GM21360 (cell line): ENCODE data around the gene PPIG.
"Not testable (repeated sequence)": the region's sequence is repeated elsewhere in the genome, so short reads cannot be mapped to it uniquely, and the experiment has no call there.

Source experiments
- ATAC-seq: cut with Tn5 transposase; IDR thresholded peaks from one replicate; pipeline ENCODE4 v1.9.1; 2021; ENCODE audit warnings: mild to moderate bottlenecking, moderate library complexity; ENCODE audit not compliant: unreplicated experiment

The PPIG gene

DNA sequence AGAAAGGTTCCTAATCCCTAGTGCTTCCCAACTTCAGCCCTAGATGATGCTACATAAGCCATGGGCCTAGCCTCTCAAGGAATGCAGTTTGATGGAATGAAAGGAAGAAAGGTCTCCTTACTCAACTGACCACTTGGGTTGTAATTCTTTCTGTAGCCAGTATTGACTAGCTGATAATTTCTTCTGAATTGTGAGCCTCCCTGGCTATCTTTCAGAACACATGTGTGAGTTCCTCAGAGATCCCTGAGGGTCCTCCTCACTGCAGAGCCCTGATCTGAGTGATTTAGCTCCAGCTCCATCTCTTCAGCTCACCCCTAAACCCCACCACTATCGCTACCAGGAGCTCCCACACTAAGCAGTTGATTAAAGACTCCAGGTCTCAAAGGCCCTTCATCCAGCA is 78.6 kb downstream of the PPIG start:
- no peak for ATAC-seq

DNA sequence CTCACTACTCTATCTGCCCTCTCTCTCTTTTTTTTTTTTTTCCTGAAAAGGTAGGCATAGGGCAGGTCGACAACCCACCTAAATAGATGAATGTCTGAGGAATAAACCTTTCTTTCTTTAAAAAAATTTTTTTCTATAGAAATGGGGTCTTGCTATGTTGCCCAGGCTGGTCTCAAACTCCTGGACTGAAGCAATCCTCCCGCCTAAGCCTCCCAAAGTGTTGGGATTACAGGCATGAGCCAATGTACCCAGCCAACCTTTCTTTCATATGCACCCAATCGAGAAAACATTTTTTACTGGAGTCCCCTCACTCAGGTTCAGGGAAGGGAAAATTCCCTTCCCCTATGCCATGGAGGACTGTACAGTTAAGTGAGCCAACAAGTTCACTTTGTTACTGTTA is 79.1 kb downstream of the PPIG start:
- no peak for ATAC-seq

DNA sequence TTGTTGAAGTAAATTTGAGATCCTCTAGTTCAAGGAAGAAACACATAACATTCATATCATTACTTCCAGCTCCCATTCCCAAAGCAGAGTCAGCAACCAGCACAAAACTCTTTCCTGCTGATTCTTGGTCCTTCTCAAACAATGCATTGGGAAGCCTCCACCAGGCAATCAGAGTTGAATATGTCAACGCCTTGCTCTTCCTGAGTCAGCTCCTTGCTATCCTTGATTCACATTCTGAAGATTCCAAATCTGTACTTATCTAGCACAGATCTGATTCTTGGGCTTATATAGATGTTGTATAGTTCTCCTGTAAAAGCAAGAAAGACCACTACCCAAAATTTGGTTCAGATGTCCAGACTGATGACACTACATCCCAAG is 80.4 kb downstream of the PPIG start:
- ATAC-seq, result no peak

- ATAC-seq, result no peak
These were observed 81.1 kb downstream of the PPIG start for GRCh38 chr2:169664978-169665930.

GRCh38 chr2:169667583-169667982 is 83.4 kb downstream of the PPIG start:
- ATAC-seq, result no peak

- ATAC-seq, result no peak
These were observed 86.1 kb downstream of the PPIG start for GRCh38 chr2:169670215-169670651.

DNA sequence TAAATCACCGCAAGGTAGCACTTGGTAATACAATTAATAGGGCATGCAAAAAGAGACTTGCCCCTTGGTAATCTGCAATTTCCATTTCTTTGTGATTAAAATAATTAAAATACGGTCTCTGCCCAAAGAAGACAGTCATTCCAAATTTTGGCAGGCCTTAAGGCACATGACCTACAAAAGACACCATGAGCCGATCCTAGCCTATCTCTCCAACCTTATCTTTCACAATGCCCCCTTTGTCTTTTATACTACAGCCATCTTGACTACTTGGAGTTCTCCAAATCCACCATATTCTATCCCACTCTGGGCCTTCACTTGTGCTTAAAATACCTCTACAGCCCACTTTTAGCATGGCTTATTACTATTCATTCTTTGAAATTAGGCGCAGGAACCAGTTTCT is 86.8 kb downstream of the PPIG start:
- ATAC-seq, result no peak

DNA sequence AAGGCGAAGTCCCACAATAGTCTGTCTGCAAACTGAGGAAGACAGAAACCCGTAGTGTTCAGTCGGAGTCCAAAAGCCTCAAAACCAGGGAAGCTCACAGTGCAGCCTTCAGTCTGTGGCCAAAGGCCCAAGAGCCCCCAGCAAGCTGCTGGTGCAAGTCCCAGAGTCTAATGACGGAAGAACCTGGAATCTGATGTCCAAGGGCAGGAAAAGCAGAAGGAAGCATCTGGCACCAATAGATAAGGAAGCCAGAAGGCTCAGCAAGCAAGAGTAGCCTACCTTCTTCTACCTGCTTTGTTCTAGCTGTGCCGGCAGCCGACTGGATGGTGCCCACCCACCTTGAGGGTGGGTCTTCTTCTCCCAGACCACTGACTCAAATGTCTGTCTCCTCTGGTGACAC is 88.3 kb downstream of the PPIG start:
- ATAC-seq, result no peak

DNA sequence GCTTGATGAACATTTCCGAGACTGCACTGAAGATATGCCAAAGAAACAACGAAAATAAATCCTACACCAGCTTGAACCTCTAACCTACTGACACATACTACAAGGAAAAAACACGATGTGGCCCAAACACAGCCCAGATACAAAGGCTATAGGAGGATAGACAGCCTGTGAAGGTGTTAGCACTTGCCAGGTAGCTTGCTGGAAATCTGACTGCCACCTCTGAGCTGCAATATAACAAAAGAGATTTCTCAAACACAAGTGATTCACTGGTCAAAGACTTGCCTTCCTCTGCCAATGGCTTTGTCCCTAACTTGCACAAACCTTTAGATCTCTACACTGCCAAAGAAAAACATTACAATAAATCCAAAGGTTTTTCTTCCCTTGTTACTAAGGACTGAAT is 89.0 kb downstream of the PPIG start:
- ATAC-seq, result no peak

DNA sequence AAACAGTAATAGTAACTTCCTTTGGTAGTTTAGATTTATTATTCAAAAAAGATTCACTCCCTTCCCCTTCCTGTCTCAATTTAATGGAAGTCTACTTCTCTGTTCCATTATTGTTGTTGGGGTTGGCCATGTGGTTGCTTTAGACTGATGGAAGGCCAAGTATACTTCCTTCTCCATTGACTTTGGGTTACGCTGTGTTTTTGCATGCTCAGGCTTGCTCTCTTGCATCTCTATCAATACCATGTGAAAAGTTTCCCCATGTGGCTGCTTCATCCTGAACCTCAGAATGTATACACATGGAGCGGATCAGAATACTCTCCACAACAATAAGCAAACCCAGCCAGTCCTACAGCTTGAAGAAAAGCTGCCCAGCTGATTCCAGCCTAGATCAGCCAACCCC is 89.8 kb downstream of the PPIG start:
- ATAC-seq, result no peak

DNA sequence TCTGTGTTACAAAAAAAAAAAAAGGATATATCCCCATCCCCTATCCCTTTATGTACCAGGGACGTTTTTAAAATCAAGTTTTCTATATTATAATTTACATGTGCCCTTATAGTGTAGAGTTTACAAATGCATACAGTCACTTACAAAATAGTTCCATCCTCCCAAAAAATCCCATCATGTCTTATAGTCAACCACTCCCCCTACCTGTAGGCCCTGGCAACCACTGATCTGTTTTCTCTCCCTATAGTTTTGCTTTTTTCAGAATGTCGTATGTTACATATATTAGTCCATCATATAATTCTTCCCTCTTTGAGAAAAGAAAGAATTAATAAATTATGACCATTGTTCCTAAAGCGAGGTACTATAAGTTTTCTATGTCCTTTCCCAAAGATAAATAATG is 92.2 kb downstream of the PPIG start:
- ATAC-seq, result no peak

GRCh38 chr2:169676850-169677249 is 92.7 kb downstream of the PPIG start:
- ATAC-seq, result no peak

DNA sequence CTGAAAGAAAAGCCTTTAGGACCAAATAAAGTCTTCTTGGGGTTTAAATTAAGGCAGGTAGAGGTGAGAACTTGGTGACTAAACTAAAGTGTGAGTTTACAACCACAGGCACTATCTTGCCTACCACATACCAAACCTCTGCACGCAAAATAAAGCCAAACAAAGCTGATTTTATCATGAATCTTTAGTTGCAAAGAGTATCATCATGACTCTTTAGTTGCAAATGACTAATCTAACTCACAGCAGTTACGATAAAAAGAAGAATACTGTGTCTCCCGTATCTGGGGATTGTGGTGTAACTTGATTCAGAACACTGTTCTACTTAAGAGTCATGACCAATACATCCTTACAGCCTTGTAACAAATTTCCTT is 98.9 kb downstream of the PPIG start:
- no peak for ATAC-seq

- ATAC-seq, result no peak
These were observed 99.4 kb downstream of the PPIG start for GRCh38 chr2:169683425-169684134.

GRCh38 chr2:169684135-169684565 is 100.0 kb downstream of the PPIG start:
- ATAC-seq, result no peak

GRCh38 chr2:169684712-169685111 is 100.6 kb downstream of the PPIG start:
- not testable (repeated sequence) for ATAC-seq

DNA sequence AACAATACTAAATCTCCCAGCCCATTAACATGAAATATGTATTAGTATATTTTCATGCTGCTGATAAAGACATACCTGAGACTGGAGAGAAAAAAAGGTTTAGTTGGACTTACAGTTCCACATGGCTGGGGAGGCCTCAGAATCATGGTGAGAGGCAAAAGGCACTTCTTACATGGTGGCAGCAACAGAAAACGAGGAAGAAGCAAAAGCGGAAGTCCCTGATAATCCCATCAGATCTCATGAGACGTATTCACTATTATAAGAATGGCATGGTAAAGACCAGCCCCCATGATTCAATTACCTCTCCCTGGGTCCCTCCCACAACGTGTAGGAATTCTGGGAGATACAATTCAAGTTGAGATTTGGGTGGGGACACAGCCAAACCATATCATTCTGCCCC is 102.7 kb downstream of the PPIG start:
- ATAC-seq, result not testable (repeated sequence)

DNA sequence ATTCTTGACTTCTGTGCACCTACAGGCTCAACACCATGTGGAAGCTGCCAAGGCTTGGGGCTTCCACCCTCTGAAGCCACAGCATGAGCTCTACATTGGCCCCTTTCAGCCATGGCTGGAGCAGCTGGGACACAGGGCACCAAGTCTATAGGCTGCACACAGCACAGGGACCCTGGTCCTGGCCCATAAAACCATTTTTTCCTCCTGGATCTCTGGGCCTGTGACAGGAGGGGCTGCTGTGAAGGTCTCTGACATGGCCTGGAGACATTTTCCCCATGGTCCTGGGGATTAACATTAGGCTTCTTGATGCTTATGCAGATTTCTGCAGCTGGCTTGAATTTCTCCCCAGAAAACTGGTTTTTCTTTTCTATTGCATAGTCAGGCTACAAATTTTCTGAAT is 103.8 kb downstream of the PPIG start:
- ATAC-seq, result not testable (repeated sequence)

DNA sequence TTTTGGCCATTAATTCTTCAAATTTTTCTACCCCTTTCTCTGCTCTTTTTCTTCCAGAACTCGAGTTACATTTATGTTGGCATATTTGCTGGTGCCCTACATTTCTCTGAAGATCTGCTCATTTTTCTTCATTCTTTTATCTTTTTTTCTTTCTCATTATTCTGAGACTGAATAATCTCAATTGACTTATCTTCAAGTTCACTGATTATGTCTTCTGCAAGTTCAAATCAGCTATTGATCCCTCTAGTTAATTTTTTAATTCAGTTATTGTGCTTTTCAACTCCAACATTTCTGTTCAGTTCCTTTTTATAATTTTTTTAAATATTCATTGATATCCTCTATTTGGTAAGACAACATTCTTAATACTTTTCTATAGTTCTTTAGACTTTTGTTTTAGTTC is 106.8 kb downstream of the PPIG start:
- no peak for ATAC-seq
